ENCODE results near the gene NFU1.

GRCh38 chr2:69387770-69388481 is 49.3 kb downstream of the NFU1 start:
- TF ChIP-seq, protein P1, sequence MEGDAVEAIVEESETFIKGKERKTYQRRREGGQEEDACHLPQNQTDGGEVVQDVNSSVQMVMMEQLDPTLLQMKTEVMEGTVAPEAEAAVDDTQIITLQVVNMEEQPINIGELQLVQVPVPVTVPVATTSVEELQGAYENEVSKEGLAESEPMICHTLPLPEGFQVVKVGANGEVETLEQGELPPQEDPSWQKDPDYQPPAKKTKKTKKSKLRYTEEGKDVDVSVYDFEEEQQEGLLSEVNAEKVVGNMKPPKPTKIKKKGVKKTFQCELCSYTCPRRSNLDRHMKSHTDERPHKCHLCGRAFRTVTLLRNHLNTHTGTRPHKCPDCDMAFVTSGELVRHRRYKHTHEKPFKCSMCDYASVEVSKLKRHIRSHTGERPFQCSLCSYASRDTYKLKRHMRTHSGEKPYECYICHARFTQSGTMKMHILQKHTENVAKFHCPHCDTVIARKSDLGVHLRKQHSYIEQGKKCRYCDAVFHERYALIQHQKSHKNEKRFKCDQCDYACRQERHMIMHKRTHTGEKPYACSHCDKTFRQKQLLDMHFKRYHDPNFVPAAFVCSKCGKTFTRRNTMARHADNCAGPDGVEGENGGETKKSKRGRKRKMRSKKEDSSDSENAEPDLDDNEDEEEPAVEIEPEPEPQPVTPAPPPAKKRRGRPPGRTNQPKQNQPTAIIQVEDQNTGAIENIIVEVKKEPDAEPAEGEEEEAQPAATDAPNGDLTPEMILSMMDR (IDR thresholded peaks at IDR 0.05), result no peak
- no peak for TF ChIP-seq TAF1 (IDR thresholded peaks at IDR 0.05; ENCODE audit: borderline replicate concordance, low read depth, low read length)
- no peak for TF ChIP-seq YY1 (IDR thresholded peaks at IDR 0.05; ENCODE audit: low read depth)
- TF ChIP-seq, protein P2, sequence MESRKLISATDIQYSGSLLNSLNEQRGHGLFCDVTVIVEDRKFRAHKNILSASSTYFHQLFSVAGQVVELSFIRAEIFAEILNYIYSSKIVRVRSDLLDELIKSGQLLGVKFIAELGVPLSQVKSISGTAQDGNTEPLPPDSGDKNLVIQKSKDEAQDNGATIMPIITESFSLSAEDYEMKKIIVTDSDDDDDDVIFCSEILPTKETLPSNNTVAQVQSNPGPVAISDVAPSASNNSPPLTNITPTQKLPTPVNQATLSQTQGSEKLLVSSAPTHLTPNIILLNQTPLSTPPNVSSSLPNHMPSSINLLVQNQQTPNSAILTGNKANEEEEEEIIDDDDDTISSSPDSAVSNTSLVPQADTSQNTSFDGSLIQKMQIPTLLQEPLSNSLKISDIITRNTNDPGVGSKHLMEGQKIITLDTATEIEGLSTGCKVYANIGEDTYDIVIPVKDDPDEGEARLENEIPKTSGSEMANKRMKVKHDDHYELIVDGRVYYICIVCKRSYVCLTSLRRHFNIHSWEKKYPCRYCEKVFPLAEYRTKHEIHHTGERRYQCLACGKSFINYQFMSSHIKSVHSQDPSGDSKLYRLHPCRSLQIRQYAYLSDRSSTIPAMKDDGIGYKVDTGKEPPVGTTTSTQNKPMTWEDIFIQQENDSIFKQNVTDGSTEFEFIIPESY (IDR thresholded peaks at IDR 0.05; ENCODE audit: borderline replicate concordance, low read depth), result no peak
- TF ChIP-seq RCOR1 (IDR thresholded peaks at IDR 0.05; ENCODE audit: low read length), result no peak
- TF ChIP-seq RFX5 (IDR thresholded peaks at IDR 0.05; ENCODE audit: low read length), result no peak
- TF ChIP-seq POLR2AphosphoS5 (IDR thresholded peaks at IDR 0.05; ENCODE audit: low read depth, low read length), result no peak
- no peak for TF ChIP-seq RAD21 (IDR thresholded peaks at IDR 0.05; ENCODE audit: low read length)
- no peak for TF ChIP-seq RXRA (IDR thresholded peaks at IDR 0.05; ENCODE audit: borderline replicate concordance, low read depth)
- no peak for TF ChIP-seq GABPA (IDR thresholded peaks at IDR 0.05; ENCODE audit: low read depth)
- TF ChIP-seq, protein P3, sequence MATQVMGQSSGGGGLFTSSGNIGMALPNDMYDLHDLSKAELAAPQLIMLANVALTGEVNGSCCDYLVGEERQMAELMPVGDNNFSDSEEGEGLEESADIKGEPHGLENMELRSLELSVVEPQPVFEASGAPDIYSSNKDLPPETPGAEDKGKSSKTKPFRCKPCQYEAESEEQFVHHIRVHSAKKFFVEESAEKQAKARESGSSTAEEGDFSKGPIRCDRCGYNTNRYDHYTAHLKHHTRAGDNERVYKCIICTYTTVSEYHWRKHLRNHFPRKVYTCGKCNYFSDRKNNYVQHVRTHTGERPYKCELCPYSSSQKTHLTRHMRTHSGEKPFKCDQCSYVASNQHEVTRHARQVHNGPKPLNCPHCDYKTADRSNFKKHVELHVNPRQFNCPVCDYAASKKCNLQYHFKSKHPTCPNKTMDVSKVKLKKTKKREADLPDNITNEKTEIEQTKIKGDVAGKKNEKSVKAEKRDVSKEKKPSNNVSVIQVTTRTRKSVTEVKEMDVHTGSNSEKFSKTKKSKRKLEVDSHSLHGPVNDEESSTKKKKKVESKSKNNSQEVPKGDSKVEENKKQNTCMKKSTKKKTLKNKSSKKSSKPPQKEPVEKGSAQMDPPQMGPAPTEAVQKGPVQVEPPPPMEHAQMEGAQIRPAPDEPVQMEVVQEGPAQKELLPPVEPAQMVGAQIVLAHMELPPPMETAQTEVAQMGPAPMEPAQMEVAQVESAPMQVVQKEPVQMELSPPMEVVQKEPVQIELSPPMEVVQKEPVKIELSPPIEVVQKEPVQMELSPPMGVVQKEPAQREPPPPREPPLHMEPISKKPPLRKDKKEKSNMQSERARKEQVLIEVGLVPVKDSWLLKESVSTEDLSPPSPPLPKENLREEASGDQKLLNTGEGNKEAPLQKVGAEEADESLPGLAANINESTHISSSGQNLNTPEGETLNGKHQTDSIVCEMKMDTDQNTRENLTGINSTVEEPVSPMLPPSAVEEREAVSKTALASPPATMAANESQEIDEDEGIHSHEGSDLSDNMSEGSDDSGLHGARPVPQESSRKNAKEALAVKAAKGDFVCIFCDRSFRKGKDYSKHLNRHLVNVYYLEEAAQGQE (IDR thresholded peaks at IDR 0.05; ENCODE audit: low read depth, low read length), result no peak

Data from SK-N-SH (cell line).